CD4-positive, CD25-positive, alpha-beta regulatory T cell (primary cell): ENCODE measurements around the gene SCIN. TPM values are rescaled to one million over a fixed set of nuclear protein-coding genes. Genes with fewer than 3 reads are reported as not detected.

Experiments
- ATAC-seq, 2 donors: fragments of 150-1000 bp; cut with Tn5 transposase; one replicate each; pipeline ENCODE4 v1.10.0; 2021; ENCODE audit warnings: low read depth in 2 of 2, moderate number of reproducible peaks in 2 of 2, moderate library complexity in 1 of 2
- DNase-seq, 3 donors: peaks; one replicate each; pipeline versions ENCODE4 v3.0.0 to v3.0.0-alpha.2; 2012 to 2022; ENCODE audit warnings: mixed read lengths in 1 of 3
- H3K27ac ChIP-seq: one replicate; pipeline ENCODE4 v1.7.0; 2013; ENCODE audit warnings: mild to moderate bottlenecking, low read length; ENCODE audit not compliant: insufficient read depth, poor library complexity, severe bottlenecking
- H3K27me3 ChIP-seq: one replicate; pipeline ENCODE4 v1.7.0; 2013; ENCODE audit warnings: low read length; ENCODE audit not compliant: control insufficient read depth, insufficient read depth
- H3K36me3 ChIP-seq: one replicate; pipeline ENCODE4 v1.7.0; 2013; ENCODE audit warnings: mild to moderate bottlenecking, low read length, moderate library complexity; ENCODE audit not compliant: control insufficient read depth, insufficient read depth
- H3K4me1 ChIP-seq: 2 replicates; pipeline ENCODE4 v1.7.0; 2013; ENCODE audit warnings: mild to moderate bottlenecking, low read length; ENCODE audit not compliant: insufficient read depth, control insufficient read depth, poor library complexity, severe bottlenecking
- H3K4me3 ChIP-seq: one replicate; pipeline ENCODE4 v1.7.0; 2013; ENCODE audit warnings: low read depth, mild to moderate bottlenecking, low read length, moderate library complexity
- H3K9me3 ChIP-seq, 2 experiments: 1 replicate in 1 of 2; 2 replicates in 1 of 2; pipeline ENCODE4 v1.7.0; 2013; ENCODE audit warnings: low read length in 2 of 2, mild to moderate bottlenecking in 1 of 2, moderate library complexity in 1 of 2; ENCODE audit not compliant: control insufficient read depth in 2 of 2
- H3K27ac Mint-ChIP-seq, 3 donors: one replicate each; pipeline ENCODE4 v1.8.0; 2020 to 2022; ENCODE audit warnings: mild to moderate bottlenecking in 3 of 3, mixed read lengths in 3 of 3, moderate library complexity in 2 of 3
- H3K27me3 Mint-ChIP-seq: one replicate; pipeline ENCODE4 v1.8.0; 2022; ENCODE audit warnings: mild to moderate bottlenecking, mixed read lengths
- H3K36me3 Mint-ChIP-seq: one replicate; pipeline ENCODE4 v1.8.0; 2020; ENCODE audit warnings: mixed read lengths
- H3K4me1 Mint-ChIP-seq, 4 donors: one replicate each; pipeline ENCODE4 v1.8.0; 2020 to 2022; ENCODE audit warnings: mixed read lengths in 4 of 4, mild to moderate bottlenecking in 1 of 4
- H3K4me3 Mint-ChIP-seq, 4 donors: one replicate each; pipeline ENCODE4 v1.8.0; 2020 to 2022; ENCODE audit warnings: mild to moderate bottlenecking in 4 of 4, mixed read lengths in 4 of 4, moderate library complexity in 3 of 4
- H3K9me3 Mint-ChIP-seq, 7 donors: one replicate each; pipeline ENCODE4 v1.8.0; 2020 to 2022; ENCODE audit warnings: mixed read lengths in 7 of 7, mild to moderate bottlenecking in 3 of 7, moderate library complexity in 2 of 7
- polyA plus RNA-seq, 4 donors: library from polyadenylated mRNA; unstranded; fragments of 300-500 nt; fragmentation: Illumina TruSeq; gene quantifications; one replicate each; pipeline ENCODE4 v1.2.3, GENCODE V29; 2021
- total RNA-seq: library from RNA; stranded (reverse); gene quantifications from one replicate; pipeline ENCODE4 v1.2.3, GENCODE V29; 2022

SCIN gene
- total and polyA plus RNA-seq, 5 donors from 2014 or later = 0.22 to 0.31 TPM; not detected in 3

- Mint-ChIP-seq H3K27me3 (no peaks in the 10 kb centered on the region), H3K9me3 (no peaks in the 10 kb centered on the region), H3K4me1 (peaks cover 14 to 31% (median 19%) of the 10 kb centered on the region in 4 donors), H3K27ac (no peak overlapping the region), H3K4me3 (no peak overlapping the region), H3K36me3 (no peaks in the 10 kb centered on the region)
- no peak overlapping the region for H3K27ac ChIP-seq
- DNase-seq = no peak
- no peak for ATAC-seq
- H3K36me3 ChIP-seq = no peaks in the 10 kb centered on the region
- H3K27me3 ChIP-seq = no peaks in the 10 kb centered on the region
- H3K4me1 ChIP-seq = no peaks in the 10 kb centered on the region
- no peak overlapping the region for H3K4me3 ChIP-seq
- peaks cover 0 to under 1% of the 10 kb centered on the region in 2 experiments for H3K9me3 ChIP-seq
These were observed 125.4 kb downstream of the SCIN start for GRCh38 chr7:12695965-12696364.

- ATAC-seq (no peak), DNase-seq (no peak)
- H3K27me3 ChIP-seq = no peaks in the 10 kb centered on the region
- peaks cover 0 to 10% of the 10 kb centered on the region in 2 experiments for H3K9me3 ChIP-seq
- Mint-ChIP-seq H3K9me3 (peaks cover 0 to 8% (median 2%) of the 10 kb centered on the region in 7 donors), H3K4me3 (no peak overlapping the region), H3K27me3 (no peaks in the 10 kb centered on the region), H3K4me1 (peaks cover 2 to 10% (median 5%) of the 10 kb centered on the region in 4 donors), H3K27ac (no peak overlapping the region), H3K36me3 (no peaks in the 10 kb centered on the region)
- no peaks in the 10 kb centered on the region for H3K36me3 ChIP-seq
- H3K4me1 ChIP-seq = no peaks in the 10 kb centered on the region
- no peak overlapping the region for H3K4me3 ChIP-seq
- no peak overlapping the region for H3K27ac ChIP-seq
These were observed 128.8 kb downstream of the SCIN start for GRCh38 chr7:12699299-12699698.

- H3K27ac Mint-ChIP-seq = no peak overlapping the region
- Histone ChIP-seq H3K27ac (no peak overlapping the region), H3K9me3 (peaks cover 0 to 10% of the 10 kb centered on the region in 2 experiments), H3K4me3 (no peak overlapping the region), H3K4me1 (no peaks in the 10 kb centered on the region), H3K27me3 (no peaks in the 10 kb centered on the region), H3K36me3 (no peaks in the 10 kb centered on the region)
- ATAC-seq (no peak), DNase-seq (no peak)
- H3K4me1 Mint-ChIP-seq = peaks cover 0 to 5% (median 0%) of the 10 kb centered on the region in 4 donors
- no peak overlapping the region for H3K4me3 Mint-ChIP-seq
- H3K27me3 Mint-ChIP-seq = no peaks in the 10 kb centered on the region
- H3K9me3 Mint-ChIP-seq = peaks cover 0 to 8% (median 4%) of the 10 kb centered on the region in 7 donors
- H3K36me3 Mint-ChIP-seq = no peaks in the 10 kb centered on the region
These were observed 130.9 kb downstream of the SCIN start for GRCh38 chr7:12701433-12701832.

GRCh38 chr7:12703881-12704280 lies 133.4 kb downstream of the SCIN start:
- Mint-ChIP-seq H3K9me3 (peaks cover 0 to 8% (median 4%) of the 10 kb centered on the region in 7 donors), H3K4me3 (no peak overlapping the region), H3K36me3 (no peaks in the 10 kb centered on the region), H3K27me3 (no peaks in the 10 kb centered on the region), H3K27ac (no peak overlapping the region), H3K4me1 (peaks cover 0 to 5% (median 0%) of the 10 kb centered on the region in 4 donors)
- Histone ChIP-seq H3K36me3 (no peaks in the 10 kb centered on the region), H3K4me3 (no peak overlapping the region), H3K9me3 (peaks cover 0 to 10% of the 10 kb centered on the region in 2 experiments), H3K4me1 (no peaks in the 10 kb centered on the region), H3K27ac (no peak overlapping the region), H3K27me3 (no peaks in the 10 kb centered on the region)
- no peak for ATAC-seq
- DNase-seq = no peak

GRCh38 chr7:12705878-12706277 lies 135.4 kb downstream of the SCIN start:
- no peak overlapping the region for H3K4me3 ChIP-seq
- Mint-ChIP-seq H3K27ac (no peak overlapping the region), H3K27me3 (no peaks in the 10 kb centered on the region), H3K9me3 (peaks cover 0 to 8% (median 4%) of the 10 kb centered on the region in 7 donors), H3K4me3 (no peak overlapping the region), H3K4me1 (peaks cover 0 to 5% (median 0%) of the 10 kb centered on the region in 4 donors), H3K36me3 (no peaks in the 10 kb centered on the region)
- DNase-seq (no peak), ATAC-seq (no peak)
- no peak overlapping the region for H3K27ac ChIP-seq
- peaks cover 0 to 10% of the 10 kb centered on the region in 2 experiments for H3K9me3 ChIP-seq
- no peaks in the 10 kb centered on the region for H3K4me1 ChIP-seq
- H3K36me3 ChIP-seq = no peaks in the 10 kb centered on the region
- H3K27me3 ChIP-seq = no peaks in the 10 kb centered on the region

- DNase-seq = no peak
- no peaks in the 10 kb centered on the region for H3K4me1 ChIP-seq
- no peak overlapping the region for H3K27ac Mint-ChIP-seq
These were observed 136.5 kb downstream of the SCIN start for GRCh38 chr7:12706900-12707536.

GRCh38 chr7:12708314-12708713 lies 137.8 kb downstream of the SCIN start:
- no peak overlapping the region for H3K4me3 Mint-ChIP-seq
- Histone ChIP-seq H3K9me3 (no peaks in the 10 kb centered on the region), H3K27ac (no peak overlapping the region), H3K4me3 (no peak overlapping the region), H3K27me3 (no peaks in the 10 kb centered on the region), H3K36me3 (no peaks in the 10 kb centered on the region), H3K4me1 (no peaks in the 10 kb centered on the region)
- peaks cover 0 to 2% (median 0%) of the 10 kb centered on the region in 7 donors for H3K9me3 Mint-ChIP-seq
- H3K4me1 Mint-ChIP-seq = no peaks in the 10 kb centered on the region
- DNase-seq = no peak
- no peaks in the 10 kb centered on the region for H3K36me3 Mint-ChIP-seq
- ATAC-seq = no peak
- H3K27ac Mint-ChIP-seq = no peak overlapping the region
- no peaks in the 10 kb centered on the region for H3K27me3 Mint-ChIP-seq

More at GRCh38 chr7:12706900-12707536, 136.5 kb downstream of the SCIN start:
- no peaks in the 10 kb centered on the region for H3K36me3 ChIP-seq
- H3K36me3 Mint-ChIP-seq = no peaks in the 10 kb centered on the region
- no peak overlapping the region for H3K4me3 ChIP-seq
- H3K9me3 ChIP-seq = no peaks in the 10 kb centered on the region
- no peaks in the 10 kb centered on the region for H3K4me1 Mint-ChIP-seq
- H3K27me3 Mint-ChIP-seq = no peaks in the 10 kb centered on the region
- no peak overlapping the region for H3K27ac ChIP-seq
- ATAC-seq = no peak
- H3K4me3 Mint-ChIP-seq = no peak overlapping the region
- H3K27me3 ChIP-seq = no peaks in the 10 kb centered on the region
- peaks cover 0 to 2% (median 0%) of the 10 kb centered on the region in 7 donors for H3K9me3 Mint-ChIP-seq
